A204.1 (cell line): ENCODE measurements around the gene APMAP.

Experiments
- FAIRE-seq: peaks from 2 replicates; lab custom pipeline; 2012; peaks lifted over from hg19 to GRCh38; lab: Jason Lieb, UNC

The APMAP gene, protein sequence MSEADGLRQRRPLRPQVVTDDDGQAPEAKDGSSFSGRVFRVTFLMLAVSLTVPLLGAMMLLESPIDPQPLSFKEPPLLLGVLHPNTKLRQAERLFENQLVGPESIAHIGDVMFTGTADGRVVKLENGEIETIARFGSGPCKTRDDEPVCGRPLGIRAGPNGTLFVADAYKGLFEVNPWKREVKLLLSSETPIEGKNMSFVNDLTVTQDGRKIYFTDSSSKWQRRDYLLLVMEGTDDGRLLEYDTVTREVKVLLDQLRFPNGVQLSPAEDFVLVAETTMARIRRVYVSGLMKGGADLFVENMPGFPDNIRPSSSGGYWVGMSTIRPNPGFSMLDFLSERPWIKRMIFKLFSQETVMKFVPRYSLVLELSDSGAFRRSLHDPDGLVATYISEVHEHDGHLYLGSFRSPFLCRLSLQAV

DNA sequence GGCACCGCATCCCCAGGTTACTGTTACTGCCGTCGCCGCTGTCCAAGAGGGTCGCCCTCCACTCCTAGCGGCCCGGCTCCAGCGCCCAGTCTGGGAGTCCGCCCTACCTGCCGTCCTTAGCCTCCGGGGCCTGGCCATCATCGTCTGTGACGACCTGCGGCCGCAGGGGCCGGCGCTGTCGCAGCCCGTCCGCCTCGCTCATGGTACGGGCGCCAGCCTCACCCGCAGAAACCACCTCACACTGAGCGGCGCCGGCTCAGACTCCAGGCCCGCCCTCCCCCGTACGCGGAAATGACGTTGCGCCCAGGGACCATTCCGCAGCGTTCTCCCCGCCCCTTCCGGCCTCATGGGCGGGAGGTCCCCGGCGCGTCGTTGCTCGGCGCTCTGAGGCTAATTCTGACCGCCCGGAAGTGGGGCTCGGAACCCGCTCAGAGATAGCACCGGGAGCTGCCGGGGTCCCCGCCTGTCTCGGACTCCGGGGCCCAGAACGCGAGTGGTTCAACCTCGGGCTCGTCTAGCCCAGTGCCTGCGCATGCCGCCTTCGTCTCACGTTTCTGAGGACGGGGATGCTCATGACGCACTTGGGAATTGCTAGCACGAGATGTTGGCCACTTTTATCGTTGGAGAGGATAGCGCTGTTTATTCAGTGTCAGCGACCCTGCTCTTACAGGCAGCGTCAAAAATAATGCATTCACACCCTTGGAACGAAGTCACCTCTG, at the start of gene APMAP:
TSS of gene APMAP (minus strand) at position 265 of the 719 bp plus-strand sequence. CDS start at position 202, 63 bp downstream.
- peak; percentile 47 for FAIRE-seq

- no peak for FAIRE-seq
Observed at GRCh38 chr20:25041813-25042530, 49.4 kb upstream of the APMAP start.

DNA sequence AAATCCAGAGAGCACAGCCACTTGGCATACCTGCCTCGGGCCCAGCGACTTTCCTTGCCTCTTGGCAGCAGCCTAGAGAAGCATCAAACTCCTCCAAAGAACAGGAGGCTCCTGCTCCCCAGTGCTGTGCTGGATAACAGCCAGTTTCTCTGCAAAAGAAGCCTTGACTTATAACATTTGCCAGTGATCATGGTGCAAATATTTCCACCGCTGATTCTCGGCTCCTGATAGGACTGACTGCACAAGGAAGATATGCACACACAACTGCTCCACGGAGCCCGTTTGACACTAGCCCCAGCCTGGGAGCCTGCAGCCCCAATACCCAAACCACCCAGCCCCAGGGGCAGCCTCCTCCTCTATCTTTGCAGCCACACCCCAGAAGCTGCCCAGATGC, 47.9 kb upstream of the APMAP start:
- no peak for FAIRE-seq

- FAIRE-seq, result no peak
Observed at GRCh38 chr20:25039697-25040437, 47.3 kb upstream of the APMAP start.

- FAIRE-seq, result no peak
Observed at GRCh38 chr20:25038591-25039015, 46.1 kb upstream of the APMAP start.

DNA sequence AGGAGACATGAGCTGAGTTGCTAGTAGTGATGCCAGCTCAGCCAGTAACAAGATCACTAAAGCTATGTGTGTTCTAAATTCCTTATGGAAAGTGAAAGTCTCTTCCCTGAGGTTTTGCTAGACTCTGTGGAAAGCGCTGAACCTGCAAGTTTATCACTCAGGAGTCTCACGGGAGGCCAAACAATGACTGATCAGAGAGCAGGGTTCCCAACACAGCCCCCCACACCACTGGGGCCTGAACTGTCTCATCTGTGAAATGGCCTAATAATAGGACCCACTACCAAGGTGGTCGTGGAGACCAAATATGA, 45.5 kb upstream of the APMAP start:
- no peak for FAIRE-seq

- FAIRE-seq, result no peak
Observed at GRCh38 chr20:25037288-25038102, 44.9 kb upstream of the APMAP start.

GRCh38 chr20:25036331-25036936, 43.9 kb upstream of the APMAP start:
- FAIRE-seq, result no peak

DNA sequence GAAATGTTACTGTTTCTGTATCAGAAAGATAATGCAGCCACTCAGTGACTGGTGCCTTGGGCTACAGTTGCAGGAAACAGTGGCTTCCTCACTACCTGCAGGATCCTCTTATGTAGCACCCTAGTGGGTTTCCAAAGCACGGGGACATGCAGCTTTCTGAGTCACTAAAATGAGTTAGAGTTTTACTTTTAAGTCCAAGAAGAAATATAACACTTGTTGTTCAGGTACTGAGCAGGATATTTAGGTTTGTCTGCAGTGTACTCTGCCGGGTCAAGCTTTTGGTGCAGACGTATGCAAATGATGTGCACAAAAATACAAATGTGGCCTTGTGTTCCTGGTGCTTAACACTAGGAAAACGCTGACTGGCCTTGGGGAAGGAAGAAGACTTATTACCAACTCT, 43.4 kb upstream of the APMAP start:
- FAIRE-seq, result no peak

- peak; percentile 93 for FAIRE-seq
Observed at GRCh38 chr20:25033924-25034300, 41.4 kb upstream of the APMAP start.

- FAIRE-seq, result peak; percentile 19
Observed at GRCh38 chr20:25033265-25033923, 40.8 kb upstream of the APMAP start.

- peak; percentile 97 for FAIRE-seq
Observed at GRCh38 chr20:25032478-25033264, 40.1 kb upstream of the APMAP start.

- FAIRE-seq, result no peak
Observed at GRCh38 chr20:25032065-25032477, 39.5 kb upstream of the APMAP start.

GRCh38 chr20:25031241-25031640, 38.7 kb upstream of the APMAP start:
- no peak for FAIRE-seq

DNA sequence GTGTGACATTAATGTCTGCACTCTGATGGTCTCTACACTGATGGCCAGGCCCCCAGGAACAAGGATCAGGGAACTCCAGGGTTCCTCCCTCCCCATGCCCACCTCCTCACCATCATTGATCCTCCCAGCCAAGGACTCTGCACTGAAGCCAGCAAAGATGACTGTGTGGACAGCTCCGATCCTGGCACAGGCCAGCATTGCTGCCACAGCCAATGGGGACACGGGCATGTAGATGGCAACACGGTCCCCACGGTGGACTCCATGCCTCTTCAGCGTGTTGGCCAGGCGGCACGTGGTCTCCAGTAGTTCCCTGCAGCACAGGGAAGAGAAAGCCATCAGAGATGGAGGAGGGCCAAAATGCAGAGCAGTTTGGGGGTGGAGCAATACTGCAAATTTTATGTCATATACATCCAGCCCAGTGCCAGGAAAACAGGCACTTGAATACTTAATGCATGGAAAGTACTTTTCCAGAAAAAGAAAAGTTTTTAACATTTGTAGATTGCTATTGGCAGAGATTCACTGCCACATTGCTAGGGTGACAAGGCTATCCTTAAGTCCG, 38.2 kb upstream of the APMAP start:
- no peak for FAIRE-seq

DNA sequence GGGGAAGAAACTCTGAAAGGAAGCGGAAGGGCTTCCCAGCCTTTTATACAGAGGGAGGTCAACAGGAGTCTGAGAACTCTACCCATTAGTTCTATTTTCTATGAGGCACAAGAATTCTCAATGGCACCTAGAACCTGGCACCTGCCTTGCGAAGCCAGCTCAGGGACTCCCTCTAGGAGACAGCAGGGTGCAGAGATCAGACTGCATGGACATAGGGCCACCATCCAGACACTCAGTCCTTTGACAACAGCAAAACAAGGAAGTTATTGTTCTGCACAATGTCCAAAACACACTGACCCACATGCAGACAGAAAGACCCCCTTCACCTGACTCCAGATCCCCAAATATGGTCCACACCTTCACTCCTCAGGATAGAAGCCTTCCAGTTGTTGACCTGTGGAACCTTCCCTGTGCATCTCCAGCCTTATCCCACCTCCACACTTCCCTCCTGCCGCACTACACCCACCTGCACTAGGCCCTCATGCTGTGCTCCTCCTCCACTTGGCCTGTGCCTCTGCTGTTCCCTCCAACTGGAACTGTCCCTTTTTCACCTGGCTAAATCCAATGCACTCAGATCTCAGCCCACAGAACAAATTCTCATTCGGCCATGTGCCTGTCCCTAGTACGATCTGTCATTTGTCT, 37.6 kb upstream of the APMAP start:
- no peak for FAIRE-seq

GRCh38 chr20:25025986-25026605, 33.5 kb upstream of the APMAP start:
- FAIRE-seq, result no peak

GRCh38 chr20:25025091-25025861, 32.7 kb upstream of the APMAP start:
- FAIRE-seq, result no peak
